Uterus (tissue), 4 donors: ENCODE results near the gene MSANTD2. TPM values are rescaled to one million over a fixed set of nuclear protein-coding genes. Genes with fewer than 3 reads are reported as not detected.

Source experiments
- DNase-seq, 2 donors: peaks; one replicate each; pipeline ENCODE4 v3.0.0-alpha.2; 2019 to 2020
- H3K27ac ChIP-seq, 2 donors: fragments of 200-600 bp; sonication (generic); 1 replicate in 1 of 2; 2 replicates in 1 of 2; pipeline ENCODE4 v1.5.1; 2016 to 2018
- H3K27me3 ChIP-seq, 2 donors: fragments of 200-600 bp; sonication (generic); one replicate each; pipeline ENCODE4 v1.5.1; 2018 to 2019; ENCODE audit warnings: control low read depth in 1 of 2
- H3K36me3 ChIP-seq, 2 donors: fragments of 200-600 bp; sonication (generic); one replicate each; pipeline ENCODE4 v1.5.1; 2019; ENCODE audit warnings: control low read depth in 1 of 2
- H3K4me1 ChIP-seq, 2 donors: fragments of 200-600 bp; sonication (generic); one replicate each; pipeline ENCODE4 v1.5.1; 2018 to 2019; ENCODE audit warnings: control low read depth in 1 of 2
- H3K4me3 ChIP-seq, 2 donors: fragments of 200-600 bp; sonication (generic); 1 replicate in 1 of 2; 2 replicates in 1 of 2; pipeline ENCODE4 v1.5.1; 2018 to 2019; ENCODE audit warnings: mild to moderate bottlenecking in 1 of 2
- H3K9me3 ChIP-seq, 2 donors: fragments of 200-600 bp; sonication (generic); one replicate each; pipeline ENCODE4 v1.5.1; 2019; ENCODE audit warnings: control low read depth in 1 of 2
- POLR2A ChIP-seq, 2 donors: fragments of 450-650 bp; IDR thresholded peaks; one replicate each; pipeline ENCODE4 v1.6.1; 2016; ENCODE audit warnings: antibody characterized with exemption in 2 of 2, mild to moderate bottlenecking in 1 of 2, moderate library complexity in 1 of 2
- intact Hi-C: fragments of 100-400 bp; cut with DNase I; formaldehyde crosslinking; loops from one replicate; pipeline ENCODE4 v1.15.1; 2023; ENCODE audit warnings: low total_unique reads
- total RNA-seq, 4 donors: library from RNA; depleted of rRNA in 3 of 4; stranded (reverse); fragments of >200 nt in 3 of 4; gene quantifications; one replicate each; pipeline versions ENCODE4 v1.1.0 to v1.2.4, GENCODE V29; 2014 to 2023
- TF ChIP-seq, protein P1 (sequence below), 4 experiments: fragments of 200-600 bp in 2 of 4; fragments of 450-650 bp in 2 of 4; sonication (generic) in 2 of 4; IDR thresholded peaks; one replicate each; pipeline ENCODE4 v1.5.1; 2016 to 2019; ENCODE audit warnings: antibody characterized with exemption in 4 of 4, mild to moderate bottlenecking in 2 of 4, moderate library complexity in 1 of 4
- donor health status: DM: yes; HTN: yes; CAD: no.

Gene MSANTD2
- total RNA-seq, 4 donors from 2014 or later = 5.1 to 36.6 (median 24.5) TPM

DNA sequence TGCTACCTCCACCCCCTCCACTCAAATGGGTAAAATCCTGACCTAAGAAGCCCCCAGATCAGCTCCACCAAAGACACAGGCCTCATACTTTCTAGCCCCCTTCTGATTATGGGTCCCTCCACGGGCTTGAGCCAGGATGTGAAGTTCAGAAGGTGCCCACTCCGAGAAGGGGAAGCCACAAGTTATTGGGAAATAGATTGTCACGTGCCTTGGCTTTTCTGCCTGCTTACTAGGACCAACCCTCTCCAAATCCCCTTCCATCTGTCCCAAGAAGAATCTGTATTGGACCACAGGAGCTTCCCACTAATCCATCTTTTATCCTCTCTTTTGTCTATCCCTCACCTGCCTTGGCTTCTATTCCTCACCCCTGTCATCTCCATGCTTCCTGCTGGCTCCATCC is 63.5 kb downstream of the MSANTD2 start:
- DNase-seq = no peak
- Histone ChIP-seq H3K4me3 (no peak overlapping the region), H3K9me3 (no peaks in the 10 kb centered on the region), H3K4me1 (no peaks in the 10 kb centered on the region), H3K27me3 (no peaks in the 10 kb centered on the region), H3K27ac (no peak overlapping the region), H3K36me3 (no peaks in the 10 kb centered on the region)
- TF ChIP-seq, protein P1, sequence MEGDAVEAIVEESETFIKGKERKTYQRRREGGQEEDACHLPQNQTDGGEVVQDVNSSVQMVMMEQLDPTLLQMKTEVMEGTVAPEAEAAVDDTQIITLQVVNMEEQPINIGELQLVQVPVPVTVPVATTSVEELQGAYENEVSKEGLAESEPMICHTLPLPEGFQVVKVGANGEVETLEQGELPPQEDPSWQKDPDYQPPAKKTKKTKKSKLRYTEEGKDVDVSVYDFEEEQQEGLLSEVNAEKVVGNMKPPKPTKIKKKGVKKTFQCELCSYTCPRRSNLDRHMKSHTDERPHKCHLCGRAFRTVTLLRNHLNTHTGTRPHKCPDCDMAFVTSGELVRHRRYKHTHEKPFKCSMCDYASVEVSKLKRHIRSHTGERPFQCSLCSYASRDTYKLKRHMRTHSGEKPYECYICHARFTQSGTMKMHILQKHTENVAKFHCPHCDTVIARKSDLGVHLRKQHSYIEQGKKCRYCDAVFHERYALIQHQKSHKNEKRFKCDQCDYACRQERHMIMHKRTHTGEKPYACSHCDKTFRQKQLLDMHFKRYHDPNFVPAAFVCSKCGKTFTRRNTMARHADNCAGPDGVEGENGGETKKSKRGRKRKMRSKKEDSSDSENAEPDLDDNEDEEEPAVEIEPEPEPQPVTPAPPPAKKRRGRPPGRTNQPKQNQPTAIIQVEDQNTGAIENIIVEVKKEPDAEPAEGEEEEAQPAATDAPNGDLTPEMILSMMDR (IDR thresholded peaks at IDR 0.05) = no peak
- no peak for TF ChIP-seq POLR2A (IDR thresholded peaks at IDR 0.05)
- intact Hi-C loops = no loop called here

- TF ChIP-seq, protein P1 (IDR thresholded peaks at IDR 0.05) = no peak
- no peak for TF ChIP-seq POLR2A (IDR thresholded peaks at IDR 0.05)
- Histone ChIP-seq H3K4me3 (no peak overlapping the region), H3K27ac (no peak overlapping the region), H3K4me1 (no peaks in the 10 kb centered on the region), H3K9me3 (no peaks in the 10 kb centered on the region), H3K36me3 (no peaks in the 10 kb centered on the region), H3K27me3 (no peaks in the 10 kb centered on the region)
- intact Hi-C loops = no loop called here
- no peak for DNase-seq
Measured at GRCh38 chr11:124732230-124732629, 68.0 kb downstream of the MSANTD2 start.

DNA sequence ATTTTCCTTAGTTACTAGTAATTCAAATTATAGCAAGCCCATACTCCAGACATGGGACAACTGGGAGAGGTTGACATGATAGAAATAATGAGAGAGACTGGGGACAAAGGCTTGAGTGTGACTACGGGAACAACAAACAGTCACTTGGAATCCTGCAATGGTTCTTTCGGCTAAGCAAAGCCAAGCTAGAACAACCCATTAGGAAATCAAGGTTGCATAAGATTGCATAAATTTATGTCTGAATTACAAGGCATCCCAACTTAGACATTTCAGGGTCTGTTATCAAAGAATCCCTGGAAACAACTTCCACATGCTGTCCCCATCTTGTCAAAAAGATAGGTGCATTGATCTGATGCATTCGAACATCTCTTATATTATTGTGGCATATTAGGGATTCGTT is 70.6 kb downstream of the MSANTD2 start:
- H3K9me3 ChIP-seq = no peaks in the 10 kb centered on the region
- intact Hi-C loops = no loop called here
- no peaks in the 10 kb centered on the region for H3K36me3 ChIP-seq
- H3K4me3 ChIP-seq = no peak overlapping the region
- no peak overlapping the region for H3K27ac ChIP-seq
- peaks cover 0 to 7% of the 10 kb centered on the region in 2 donors for H3K4me1 ChIP-seq
- no peak for DNase-seq
- H3K27me3 ChIP-seq = no peaks in the 10 kb centered on the region
- TF ChIP-seq, protein P1 (IDR thresholded peaks at IDR 0.05) = no peak
- TF ChIP-seq POLR2A (IDR thresholded peaks at IDR 0.05) = no peak

GRCh38 chr11:124728134-124728533 is 72.1 kb downstream of the MSANTD2 start:
- Histone ChIP-seq H3K4me1 (peaks cover 0 to 7% of the 10 kb centered on the region in 2 donors), H3K27me3 (no peaks in the 10 kb centered on the region), H3K36me3 (no peaks in the 10 kb centered on the region), H3K9me3 (no peaks in the 10 kb centered on the region), H3K27ac (no peak overlapping the region), H3K4me3 (no peak overlapping the region)
- intact Hi-C loops = no loop called here
- TF ChIP-seq, protein P1 (IDR thresholded peaks at IDR 0.05) = no peak
- no peak for DNase-seq

DNA sequence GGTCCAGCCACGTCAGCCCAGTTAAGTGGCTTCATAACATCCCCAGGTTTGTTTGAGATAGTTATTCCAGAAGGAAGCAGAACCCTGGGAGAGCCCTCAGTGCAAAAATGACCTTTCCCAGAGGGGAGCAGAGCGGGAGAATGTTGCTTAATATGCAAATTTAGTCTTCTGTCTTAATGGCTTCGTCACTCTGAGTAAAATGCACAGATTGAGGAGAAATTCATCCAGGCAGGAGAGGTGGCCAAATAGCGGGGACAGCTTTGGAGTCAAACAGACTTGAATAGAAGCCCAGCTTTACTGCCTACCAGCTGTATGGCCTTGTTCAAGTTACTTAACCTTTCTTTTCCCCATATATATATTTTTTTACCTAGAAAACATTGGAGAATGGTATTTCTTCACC is 72.7 kb downstream of the MSANTD2 start:
- Histone ChIP-seq H3K9me3 (no peaks in the 10 kb centered on the region), H3K27me3 (no peaks in the 10 kb centered on the region), H3K4me1 (peaks cover 0 to 7% of the 10 kb centered on the region in 2 donors), H3K4me3 (no peak overlapping the region), H3K36me3 (no peaks in the 10 kb centered on the region), H3K27ac (no peak overlapping the region)
- intact Hi-C loops = no loop called here
- TF ChIP-seq, protein P1 (IDR thresholded peaks at IDR 0.05) = no peak
- no peak for TF ChIP-seq POLR2A (IDR thresholded peaks at IDR 0.05)
- no peak for DNase-seq
